HL-60 (cell line): ENCODE results near the gene CYP4F11.
"Not testable (repeated sequence)": the region's sequence is repeated elsewhere in the genome, so short reads cannot be mapped to it uniquely, and the experiment has no call there.

Source experiments
- DNase-seq, 2 experiments: peaks; one replicate each; pipeline ENCODE4 v3.0.0-alpha.2; 2010 to 2020; ENCODE audit warnings: low read depth in 1 of 2, low spot score in 1 of 2
- H3K27ac ChIP-seq: fragments of 250-450 bp; sonication (Bioruptor Pico); replicated peaks from 2 replicates; pipeline ENCODE4 v1.5.1; 2020; ENCODE audit warnings: mild to moderate bottlenecking, moderate library complexity
- H3K27me3 ChIP-seq: fragments of 250-450 bp; sonication (Bioruptor Pico); 2 replicates; pipeline ENCODE4 v1.5.1; 2021; ENCODE audit warnings: mild to moderate bottlenecking, moderate library complexity; ENCODE audit not compliant: insufficient read depth, poor library complexity, severe bottlenecking
- H3K4me3 ChIP-seq: replicated peaks from 2 replicates; pipeline ENCODE4 v1.5.1; 2011; ENCODE audit warnings: mild to moderate bottlenecking, control low read depth, low read length; ENCODE audit not compliant: insufficient read depth
- CTCF ChIP-seq: IDR thresholded peaks from one replicate; pipeline ENCODE4 v1.5.1; 2011; ENCODE audit warnings: low read length, control low read depth, inconsistent platforms; ENCODE audit not compliant: insufficient read depth
- GABPA ChIP-seq: IDR thresholded peaks from 2 replicates; pipeline ENCODE4 v1.6.1; 2012; ENCODE audit warnings: low read depth
- POLR2AphosphoS5 ChIP-seq: IDR thresholded peaks from 2 replicates; pipeline ENCODE4 v1.6.1; 2012; ENCODE audit warnings: low read depth
- REST ChIP-seq: IDR thresholded peaks from 2 replicates; pipeline ENCODE4 v1.6.1; 2012; ENCODE audit warnings: low read depth; ENCODE audit not compliant: insufficient replicate concordance
- SPI1 ChIP-seq: IDR thresholded peaks from 2 replicates; pipeline ENCODE4 v1.6.1; 2012; ENCODE audit warnings: low read depth, mild to moderate bottlenecking, borderline replicate concordance

Gene CYP4F11

DNA sequence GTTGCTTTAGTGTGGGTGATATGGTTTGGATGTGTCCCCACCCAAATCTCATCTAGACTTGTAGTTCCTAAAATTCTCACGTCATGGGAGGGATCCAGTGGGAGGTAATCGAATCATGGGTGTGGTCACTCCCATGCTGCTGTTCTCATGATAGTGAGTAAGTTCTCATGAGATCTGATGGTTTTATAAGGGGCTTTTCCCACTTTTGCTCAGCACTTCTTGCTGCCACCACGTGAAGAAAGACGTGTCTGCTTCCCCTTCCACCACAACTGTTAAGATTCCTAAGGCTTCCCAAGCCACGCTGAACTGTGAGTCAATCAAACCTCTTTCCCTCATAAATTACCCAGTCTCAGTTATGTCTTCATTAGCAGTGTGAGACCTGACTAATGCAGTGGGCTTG lies 40.5 kb upstream of the CYP4F11 start:
- no peak overlapping the region for H3K4me3 ChIP-seq
- TF ChIP-seq GABPA (no peak), CTCF (no peak), REST (no peak), POLR2AphosphoS5 (no peak), SPI1 (no peak)
- H3K27me3 ChIP-seq: no peaks in the 10 kb centered on the region
- H3K27ac ChIP-seq: no peak overlapping the region
- no peak for DNase-seq

DNA sequence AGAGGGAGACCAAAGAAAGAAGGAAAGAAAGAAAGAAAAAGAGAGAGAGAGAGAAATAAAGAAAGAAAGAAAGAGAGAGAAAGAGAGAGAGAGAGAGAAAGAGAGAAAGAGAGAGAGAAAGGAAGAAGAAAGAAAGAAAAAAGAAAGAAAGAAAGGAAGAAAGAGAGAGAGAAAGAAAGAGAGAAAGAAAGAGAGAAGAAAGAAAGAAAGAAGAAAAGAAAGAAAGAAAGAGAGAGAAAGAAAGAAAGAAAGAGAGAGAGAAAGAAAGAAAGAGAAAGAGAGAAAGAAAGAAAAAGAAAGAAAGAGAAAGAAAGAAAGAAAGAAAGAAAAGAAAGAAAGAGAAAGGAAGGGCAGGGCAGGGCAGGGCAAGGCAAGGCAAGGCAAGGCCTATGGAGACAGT lies 37.7 kb upstream of the CYP4F11 start:
- H3K4me3 ChIP-seq, H3K27ac ChIP-seq, H3K27me3 ChIP-seq, DNase-seq: not testable (repeated sequence)

GRCh38 chr19:15971224-15971780 lies 37.0 kb upstream of the CYP4F11 start:
- Histone ChIP-seq H3K27ac (no peak overlapping the region), H3K4me3 (no peak overlapping the region), H3K27me3 (no peaks in the 10 kb centered on the region)
- TF ChIP-seq SPI1: no peak
- peak in 1 of 2 experiments; percentile 23 for DNase-seq

DNA sequence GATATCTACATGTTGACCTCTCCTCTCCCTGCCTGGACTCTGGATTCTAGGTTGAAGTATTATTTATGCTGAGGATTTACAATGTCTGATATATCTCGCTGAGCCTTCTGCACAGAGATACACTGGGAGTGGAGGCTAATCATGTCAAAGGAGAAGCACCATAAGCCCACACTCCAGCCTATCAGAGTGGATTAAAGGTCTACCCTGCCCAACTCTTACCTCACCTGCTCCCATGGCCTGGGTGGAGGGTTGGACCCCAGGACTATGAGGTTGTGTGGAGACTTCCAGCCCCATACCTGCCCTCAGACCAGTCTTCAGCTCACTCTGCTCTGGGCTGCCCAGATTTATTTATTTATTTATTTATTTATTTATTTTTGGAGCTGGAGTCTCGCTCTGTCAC lies 29.9 kb upstream of the CYP4F11 start:
- H3K27me3 ChIP-seq: no peaks in the 10 kb centered on the region
- no peak for TF ChIP-seq GABPA
- no peak for DNase-seq
- H3K4me3 ChIP-seq: no peak overlapping the region
- no peak overlapping the region for H3K27ac ChIP-seq

GRCh38 chr19:15962319-15962718 lies 28.0 kb upstream of the CYP4F11 start:
- DNase-seq: no peak
- no peak overlapping the region for H3K27ac ChIP-seq
- no peak overlapping the region for H3K4me3 ChIP-seq
- no peak for TF ChIP-seq CTCF
- TF ChIP-seq REST: peak; percentile 94
- no peaks in the 10 kb centered on the region for H3K27me3 ChIP-seq
